Globus pallidus (tissue), 1 donor: ENCODE data around the gene DOCK1.

Experiments
- DNase-seq: peaks from one replicate; pipeline ENCODE4 v3.0.0-alpha.2; 2015; ENCODE audit warnings: low spot score

The DOCK1 gene

DNA sequence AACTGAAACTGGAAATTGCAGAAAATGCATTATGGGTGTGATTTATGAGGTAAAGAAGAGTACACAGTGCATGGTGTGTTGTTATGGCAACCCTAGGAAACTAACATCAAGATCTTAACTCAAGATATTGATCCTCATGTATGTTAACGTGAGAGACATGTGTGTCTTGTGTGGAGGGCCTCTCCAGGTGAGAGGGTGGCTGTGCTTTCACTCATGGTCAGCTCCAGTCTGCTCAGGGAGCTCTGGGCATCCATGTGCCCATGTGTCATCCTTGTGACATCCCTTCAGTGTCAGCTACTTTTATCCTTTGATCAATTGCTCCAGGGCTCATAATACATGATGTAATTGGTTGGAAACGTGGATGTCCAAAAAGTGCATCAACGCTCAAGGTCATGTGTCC, 316.1 kb downstream of the DOCK1 start:
- DNase-seq = no peak

DNA sequence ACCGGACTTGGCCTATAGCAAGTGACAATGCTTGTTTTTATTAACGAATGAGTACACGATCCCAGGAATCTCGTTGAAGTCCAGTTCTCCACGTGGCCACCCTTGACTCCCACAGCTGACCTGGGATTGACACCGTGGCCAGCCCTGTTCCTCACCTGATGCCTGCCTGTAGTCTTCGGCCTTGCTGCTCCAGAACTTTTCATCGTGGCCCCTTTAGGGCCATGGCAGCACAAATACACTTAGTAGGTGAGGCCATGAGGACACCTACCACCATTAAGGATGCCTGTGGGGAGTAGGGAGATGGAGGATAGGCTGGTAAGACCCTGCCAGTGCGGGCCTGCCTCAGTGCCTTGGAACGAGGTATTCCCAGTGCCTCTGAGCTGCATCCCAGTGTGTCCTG, 321.8 kb downstream of the DOCK1 start:
- DNase-seq = no peak

DNA sequence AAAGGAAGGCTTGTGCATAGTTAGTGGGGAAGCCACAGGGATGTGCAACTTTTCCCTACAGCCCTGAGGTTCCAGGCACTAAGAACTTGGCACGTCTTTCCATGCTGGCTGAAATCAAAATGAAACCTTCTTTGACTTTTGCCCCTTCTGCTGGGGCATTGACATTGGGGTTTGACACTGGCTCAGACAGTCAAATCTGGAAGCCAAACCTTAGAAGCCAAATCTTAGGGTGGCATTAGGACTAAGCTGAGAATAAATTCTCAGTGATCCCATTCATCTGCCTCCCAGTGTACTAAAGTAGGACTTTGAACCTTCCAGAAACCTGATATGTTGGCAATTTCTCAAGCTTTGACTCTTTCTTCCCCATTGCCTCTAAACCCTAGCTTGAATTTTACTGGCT, 322.4 kb downstream of the DOCK1 start:
- no peak for DNase-seq

DNA sequence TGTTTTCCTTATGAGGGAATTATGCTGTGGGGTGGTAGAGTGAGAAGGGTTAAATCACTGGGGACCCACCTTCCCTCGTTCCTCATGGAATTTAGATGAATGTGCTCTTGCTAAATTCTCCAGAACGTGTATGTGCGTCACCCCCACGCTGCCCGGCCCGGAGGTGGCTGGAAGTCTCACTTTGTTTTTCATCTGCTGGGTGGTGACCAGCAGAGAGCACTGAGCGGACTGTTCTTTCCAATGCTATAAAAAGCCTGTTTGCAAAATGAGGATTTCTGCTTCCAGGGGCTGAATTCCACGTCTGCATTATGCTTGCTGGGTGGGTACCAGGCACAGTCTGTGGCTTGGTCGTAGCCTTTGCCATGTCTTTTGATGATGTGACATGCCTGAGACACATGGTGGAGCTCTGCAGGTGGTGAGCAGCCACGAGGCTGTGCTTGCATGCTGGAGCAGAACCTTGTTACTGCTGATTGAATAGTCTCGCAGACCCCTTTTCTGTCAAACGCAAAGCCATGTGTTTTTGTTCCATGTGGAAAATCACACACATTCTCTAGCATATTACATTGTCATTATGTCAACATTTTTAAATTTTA, 323.1 kb downstream of the DOCK1 start:
- DNase-seq = peak; percentile 35

DNA sequence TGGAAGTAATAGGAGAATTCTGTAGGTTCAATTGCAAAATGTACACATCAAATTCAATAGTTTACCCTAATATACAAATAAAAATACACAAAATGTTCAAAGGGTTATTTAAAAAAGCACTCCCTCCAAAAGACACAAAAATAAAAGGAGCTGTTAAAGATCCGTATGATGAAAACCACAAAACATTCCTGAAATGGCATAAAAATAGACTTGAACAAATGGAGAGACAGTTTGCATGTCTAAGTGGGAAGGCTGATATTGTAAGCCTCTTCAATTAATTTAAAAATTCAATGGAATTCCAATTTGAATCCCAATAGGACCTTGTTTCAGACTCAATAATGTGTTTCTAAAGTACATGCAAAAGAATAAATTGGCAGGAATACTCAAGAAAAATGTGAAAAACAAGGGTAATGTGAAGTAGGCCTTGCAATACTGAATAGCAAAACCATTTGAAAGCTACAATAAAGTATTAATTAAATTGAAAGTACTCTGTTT, 329.1 kb downstream of the DOCK1 start:
- DNase-seq = no peak

DNA sequence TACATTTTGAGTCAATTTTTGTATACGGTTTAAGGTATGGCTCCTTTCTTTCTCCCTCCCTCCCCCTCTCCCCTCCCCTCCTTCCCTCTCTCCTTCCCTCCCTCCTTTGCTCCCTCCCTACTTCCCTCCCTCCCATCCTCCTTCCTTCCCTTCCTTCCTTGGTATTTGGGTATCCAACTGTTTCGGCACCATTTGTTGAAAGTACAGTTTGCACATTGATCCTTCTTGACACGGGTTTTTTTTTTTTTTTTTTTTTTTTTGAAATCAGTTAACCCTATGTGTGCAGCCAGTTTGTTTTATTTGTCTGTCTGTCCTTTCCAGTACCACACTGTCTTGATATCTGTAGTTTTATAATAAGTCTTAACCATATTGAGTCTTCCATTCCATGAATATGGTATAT, 331.0 kb downstream of the DOCK1 start:
- no peak for DNase-seq

DNA sequence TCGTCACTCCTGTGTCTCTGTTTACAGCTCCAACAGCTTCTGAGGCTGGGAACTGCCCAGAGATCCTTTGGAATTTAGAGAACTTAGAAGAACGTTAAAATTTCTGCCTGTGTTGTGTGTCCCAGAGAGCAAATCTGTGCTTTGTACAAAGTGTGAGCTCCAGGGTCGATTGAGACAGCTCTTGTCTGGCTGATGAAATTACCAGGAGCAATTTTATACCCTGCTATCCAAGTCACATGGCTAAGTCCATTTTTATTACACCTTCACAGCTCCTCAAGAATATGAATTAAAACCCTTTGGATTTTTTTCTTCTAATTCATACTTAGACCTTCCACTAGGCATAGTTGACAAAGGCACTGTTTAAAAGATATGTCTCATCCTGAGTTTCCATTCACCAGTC, 337.7 kb downstream of the DOCK1 start:
- no peak for DNase-seq

DNA sequence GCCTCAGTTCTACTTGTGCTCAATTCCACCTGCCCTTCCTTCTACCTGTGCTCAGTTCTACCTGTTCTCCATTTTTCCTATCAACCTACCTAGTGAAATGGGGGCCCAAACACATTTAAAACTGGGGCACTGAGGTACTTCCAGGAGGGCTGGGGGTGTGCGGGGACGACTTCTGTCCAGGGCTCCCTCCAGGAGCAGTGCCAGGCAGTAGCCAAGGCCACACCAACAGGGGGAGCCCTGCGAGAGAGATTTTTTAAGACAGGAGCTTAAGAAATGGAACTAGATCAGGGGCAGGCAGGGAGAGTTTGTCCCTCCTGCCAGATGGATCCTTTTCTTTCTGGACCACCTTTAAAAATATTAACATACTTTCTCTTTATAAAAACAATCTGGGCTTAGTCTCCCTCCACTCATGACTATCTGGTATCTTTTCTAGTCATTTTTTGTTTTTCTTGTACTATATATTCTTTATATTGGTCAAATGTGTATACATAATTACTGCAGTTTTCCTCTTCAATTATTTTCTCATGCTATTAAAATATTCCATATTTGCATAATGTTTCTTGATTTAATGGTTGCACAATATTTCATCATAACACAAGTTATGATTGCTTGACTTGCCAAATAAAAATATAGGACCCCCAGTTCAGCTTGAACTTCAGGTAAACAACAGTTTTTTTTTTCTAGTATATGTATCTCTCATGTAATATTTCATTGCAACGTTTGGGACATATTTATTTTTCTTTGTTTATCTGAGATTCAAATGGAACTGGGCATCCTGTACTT, 338.5 kb downstream of the DOCK1 start:
- peak; percentile 48 for DNase-seq

DNA sequence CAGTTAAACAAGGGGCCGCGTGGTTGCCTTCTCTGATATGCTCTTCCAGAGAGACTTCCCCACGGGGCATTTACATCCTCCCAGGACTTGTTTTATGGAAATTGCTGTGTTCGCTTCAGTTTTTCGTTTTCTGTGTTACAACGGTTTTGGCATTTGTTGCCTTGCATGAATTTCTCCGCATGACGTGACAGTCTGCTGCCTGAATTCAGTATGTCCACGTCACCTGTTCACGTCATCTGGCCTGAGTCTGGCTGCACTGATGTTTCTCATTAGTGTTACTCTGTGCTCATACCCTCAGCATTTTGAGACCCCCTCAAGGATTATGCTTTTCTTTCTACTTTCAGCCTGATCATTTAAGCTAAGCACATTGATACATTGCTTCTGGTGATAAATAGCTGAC, 340.2 kb downstream of the DOCK1 start:
- no peak for DNase-seq

DNA sequence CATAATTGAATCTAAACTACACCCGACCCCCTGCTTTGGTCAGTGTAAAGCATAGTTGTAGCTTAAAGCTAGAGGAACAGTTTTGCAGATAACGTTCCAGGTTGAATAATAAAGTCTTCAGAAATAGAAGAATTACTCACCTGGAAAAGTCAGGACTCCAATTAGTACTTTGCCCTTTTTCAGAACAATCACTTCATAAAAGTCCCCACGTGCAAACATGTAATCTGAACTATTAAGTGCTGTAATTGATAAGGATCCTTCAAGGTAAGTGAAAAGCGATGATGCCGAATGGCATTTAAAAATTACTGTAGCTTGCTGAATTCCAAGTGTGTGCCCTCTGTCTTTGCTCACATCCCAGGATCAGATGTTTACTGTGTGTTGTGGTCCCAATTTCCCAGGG, 344.8 kb downstream of the DOCK1 start:
- DNase-seq = no peak

DNA sequence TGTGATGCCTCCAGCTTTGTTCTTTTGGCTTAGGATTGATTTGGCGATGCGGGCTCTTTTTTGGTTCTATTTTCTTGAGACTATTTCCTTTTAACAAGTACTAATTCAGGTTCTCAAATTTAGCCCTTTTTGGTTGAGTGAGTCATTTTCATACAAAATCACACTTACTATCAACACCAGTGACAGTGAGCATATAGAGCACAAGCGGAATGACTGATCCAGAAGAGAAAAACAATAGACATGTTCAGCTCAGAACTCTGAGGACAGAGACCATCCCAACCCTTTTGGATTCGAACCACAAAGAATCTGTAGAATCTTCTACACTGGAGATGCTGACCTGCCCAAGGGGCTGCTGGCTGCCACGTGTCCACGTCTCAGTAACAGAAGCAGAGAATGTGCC, 347.6 kb downstream of the DOCK1 start:
- no peak for DNase-seq

DNA sequence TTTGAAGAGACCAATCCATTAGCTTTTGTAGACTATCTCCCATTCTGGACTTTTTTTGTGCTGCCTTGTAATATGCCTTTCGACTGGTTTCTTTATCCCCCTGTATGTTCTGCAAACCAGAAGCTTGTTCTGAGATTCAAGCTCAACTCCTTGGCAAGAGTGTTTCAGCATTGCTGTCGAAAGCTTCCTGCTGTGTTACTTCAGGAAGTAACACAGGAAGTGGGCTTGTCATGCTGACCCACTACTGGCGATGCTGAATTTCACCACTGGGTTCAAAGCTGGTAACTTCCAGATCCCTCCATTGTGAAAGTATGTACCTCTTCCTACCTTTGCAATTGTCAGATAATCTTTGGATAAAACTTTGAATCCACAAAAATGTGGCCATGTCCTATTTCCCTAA, 349.0 kb downstream of the DOCK1 start:
- DNase-seq = no peak

DNA sequence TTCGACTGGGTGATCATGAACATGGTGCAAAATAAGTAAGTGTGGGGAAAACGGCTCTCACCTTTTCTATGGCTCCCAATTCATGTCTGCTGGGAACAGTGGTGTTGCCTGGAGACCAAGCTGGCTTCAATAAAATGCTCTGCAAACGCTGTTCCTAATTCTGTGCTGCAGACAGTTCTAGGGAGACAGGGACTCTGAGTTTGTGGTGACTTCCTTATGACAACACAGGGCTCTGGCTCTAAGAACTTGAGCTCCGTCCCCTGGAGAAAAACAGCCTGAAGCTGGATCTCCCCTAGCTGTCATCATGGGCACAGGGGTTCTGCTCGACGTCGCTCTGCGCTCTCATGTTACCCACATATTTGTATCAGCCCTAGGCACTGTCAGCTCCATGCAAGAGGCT, 352.2 kb downstream of the DOCK1 start:
- no peak for DNase-seq

DNA sequence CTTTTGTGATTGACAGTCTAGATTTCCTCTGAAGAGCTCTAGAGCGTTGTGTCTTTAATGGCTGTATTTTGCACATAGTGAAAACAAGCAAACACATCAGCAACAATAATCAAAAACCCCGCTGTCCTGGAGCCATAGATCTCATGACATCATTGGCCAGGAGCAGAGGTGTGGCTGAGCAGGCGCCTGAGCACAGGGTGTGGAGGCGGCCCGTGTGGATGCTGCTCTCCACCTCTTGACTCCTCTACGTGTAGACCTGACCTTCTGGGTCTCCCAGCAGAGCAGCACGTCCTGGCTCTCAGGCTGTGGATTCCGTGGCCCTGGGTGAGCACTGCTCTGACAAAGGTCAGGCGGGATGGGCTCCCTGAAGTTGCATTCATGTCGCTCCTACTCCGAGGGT, 354.1 kb downstream of the DOCK1 start:
- DNase-seq = no peak

DNA sequence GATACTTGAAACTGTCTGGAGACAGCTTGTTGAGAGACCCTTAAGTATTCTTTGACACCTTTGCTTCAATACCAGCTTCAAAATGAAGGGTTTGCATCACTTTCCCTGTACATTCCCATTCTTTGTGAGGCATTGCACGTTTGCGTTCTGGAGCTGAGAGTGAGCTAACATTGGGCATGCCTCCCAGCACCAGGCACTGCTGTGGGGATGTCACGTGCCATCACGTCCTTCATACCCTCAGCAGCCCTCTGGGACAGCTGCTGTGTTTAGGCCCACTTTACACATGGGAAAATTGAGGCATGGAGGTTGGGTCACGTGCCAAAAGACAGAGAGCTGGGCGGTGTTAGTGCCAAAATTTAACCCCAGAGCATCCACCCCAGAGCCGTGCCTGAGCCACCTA, 357.4 kb downstream of the DOCK1 start:
- no peak for DNase-seq

DNA sequence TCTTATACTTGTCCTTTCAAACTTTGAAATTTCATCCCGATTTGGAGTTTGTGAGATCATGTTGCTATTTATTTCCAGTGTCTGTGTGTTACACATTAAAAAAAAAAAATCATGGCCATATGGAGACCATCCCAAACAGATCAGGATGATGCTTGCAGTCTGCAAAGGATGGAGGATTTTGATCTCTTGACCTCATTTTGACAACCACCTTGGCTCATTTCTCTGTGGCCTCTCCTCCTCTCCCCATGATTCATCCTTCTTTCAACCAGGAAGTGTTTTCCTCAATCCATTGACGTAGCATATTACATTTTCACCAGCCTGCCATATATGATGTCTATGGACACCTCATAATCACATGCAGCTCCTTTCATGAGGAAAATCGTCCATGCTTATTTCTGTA, 360.1 kb downstream of the DOCK1 start:
- no peak for DNase-seq

DNA sequence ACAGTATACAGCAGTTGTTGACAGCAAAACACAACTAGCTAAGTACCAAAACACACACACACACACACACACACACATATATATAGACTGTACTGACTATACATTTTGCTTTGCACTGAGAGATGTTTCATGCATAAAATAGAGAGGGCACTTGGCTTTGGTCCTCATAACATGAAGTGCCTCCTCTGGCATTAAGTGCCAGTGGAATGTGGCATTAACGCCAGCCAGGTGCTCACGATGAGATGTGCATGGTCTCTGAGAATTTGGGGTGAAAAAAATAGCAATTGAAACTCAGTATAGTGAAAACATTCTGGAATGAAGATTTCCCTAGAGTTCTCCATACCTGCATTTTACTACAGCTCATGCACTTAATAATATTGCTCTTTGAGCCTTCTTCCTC, 361.2 kb downstream of the DOCK1 start:
- DNase-seq = no peak

DNA sequence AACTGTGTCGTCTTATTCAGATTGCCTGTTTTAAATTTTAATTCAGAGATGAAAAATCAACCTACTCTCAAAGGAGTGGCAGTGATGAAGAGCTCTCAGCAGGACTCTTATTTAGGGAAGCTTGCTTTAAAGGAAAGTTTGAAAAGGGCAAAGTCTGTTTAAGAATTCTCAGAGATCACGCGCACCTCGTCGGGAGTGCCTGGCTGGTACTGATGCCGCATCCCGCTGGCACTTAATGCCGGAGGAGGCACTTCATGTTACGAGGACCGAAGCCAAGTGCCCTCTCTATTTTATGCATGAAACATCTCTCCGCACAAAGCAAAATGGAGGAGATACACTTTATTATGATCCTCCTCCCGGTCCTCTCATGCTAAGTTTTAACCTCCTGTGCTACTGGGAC, 362.2 kb downstream of the DOCK1 start:
- no peak for DNase-seq

DNA sequence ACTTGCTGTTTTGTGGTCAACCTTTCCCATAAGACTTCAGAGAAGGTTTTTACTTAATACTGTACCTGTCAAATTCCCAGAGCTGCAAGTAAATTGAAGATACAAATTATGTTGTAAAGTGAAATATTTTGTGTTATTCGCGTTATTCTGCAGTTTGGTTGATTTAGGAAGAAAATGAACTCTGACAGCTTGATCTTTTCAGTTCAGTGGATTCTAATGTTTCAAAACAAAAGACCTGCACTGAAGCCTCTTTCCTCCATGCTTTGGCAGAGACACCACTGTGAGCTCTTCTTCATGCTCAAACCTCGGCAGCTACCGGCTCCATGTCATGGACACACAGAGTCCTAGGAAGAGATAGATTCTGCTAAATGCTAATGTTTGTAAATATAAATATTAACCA, 366.8 kb downstream of the DOCK1 start:
- no peak for DNase-seq

DNA sequence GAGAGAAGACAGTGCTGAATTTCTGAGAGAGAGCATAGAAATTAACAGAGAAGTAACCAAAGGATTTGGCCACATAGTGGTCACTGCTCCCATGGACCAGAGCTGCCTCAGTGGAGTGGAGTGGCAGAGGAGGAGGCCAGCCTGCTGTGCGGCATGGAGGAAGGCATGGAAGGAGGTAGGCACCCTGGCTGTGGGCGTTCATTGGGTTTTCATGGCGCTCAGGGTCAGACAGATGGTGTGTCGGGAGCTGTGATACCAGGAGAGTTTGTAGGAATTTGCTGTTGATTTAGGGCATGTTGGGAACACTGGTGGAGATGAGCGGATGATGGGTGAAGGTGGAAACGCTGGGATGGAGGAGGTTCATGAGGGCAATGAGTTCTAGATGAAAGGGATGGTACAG, 370.0 kb downstream of the DOCK1 start:
- DNase-seq = no peak

DNA sequence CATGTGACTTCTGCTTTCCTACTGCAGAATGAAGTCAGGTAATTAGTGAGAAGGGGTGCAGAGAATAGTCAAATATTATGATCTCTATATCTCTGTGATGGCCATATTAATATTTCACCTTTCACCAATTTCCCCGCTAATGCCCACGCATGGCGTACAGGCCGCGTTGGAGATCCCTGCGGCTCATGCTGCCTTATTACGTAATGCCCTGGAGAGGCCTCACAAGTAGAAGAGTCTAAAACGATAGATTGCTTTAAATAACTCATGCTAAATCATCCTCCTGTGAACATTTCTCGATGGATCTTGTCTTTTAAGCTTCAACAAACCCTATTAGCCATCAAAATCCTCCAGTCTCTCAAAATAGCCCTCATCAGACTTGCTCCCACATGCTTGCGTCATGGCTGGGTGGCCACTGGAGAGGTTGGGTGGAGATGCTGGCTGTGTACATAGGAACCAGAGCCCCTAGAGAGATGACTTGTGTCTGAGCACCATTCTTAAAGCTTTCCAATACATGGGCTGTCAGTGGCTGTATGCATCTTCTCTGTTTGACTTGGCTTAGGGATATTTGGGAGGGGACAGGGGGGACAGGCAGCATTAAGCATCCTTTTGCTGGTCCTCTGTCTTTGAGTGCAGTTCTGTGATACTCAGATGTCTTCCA, 370.7 kb downstream of the DOCK1 start:
- DNase-seq = no peak

DNA sequence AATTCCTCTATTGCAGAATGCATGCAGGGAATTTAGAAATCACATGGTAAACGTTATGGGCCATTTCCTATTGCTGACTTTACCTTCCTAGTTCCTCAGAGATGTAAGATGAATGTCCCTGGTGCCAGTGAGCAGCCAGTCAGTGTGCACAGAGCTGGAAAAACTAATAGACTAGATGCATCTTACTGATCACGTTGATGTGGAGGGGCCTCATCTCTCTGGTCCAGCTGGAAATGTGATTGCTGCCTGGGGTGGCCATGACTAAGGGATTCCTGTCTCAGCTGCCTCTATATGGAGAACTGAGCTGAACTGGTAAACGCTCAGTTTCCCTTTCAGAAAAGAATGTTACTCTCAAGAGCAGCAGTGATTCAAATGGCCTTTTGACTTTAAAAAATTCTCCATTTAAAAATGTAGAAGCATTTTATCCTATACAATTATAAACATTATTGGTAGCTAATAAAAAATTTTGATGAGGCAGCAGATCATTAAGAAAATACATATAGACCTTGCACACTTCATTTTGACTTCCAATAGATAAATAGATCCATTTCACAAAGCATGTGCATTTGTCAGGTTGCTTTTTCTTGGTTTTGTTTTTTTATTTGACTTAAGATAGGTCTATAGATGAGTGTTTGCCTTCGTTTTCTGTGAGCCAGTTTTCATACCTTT, 371.7 kb downstream of the DOCK1 start:
- no peak for DNase-seq

DNA sequence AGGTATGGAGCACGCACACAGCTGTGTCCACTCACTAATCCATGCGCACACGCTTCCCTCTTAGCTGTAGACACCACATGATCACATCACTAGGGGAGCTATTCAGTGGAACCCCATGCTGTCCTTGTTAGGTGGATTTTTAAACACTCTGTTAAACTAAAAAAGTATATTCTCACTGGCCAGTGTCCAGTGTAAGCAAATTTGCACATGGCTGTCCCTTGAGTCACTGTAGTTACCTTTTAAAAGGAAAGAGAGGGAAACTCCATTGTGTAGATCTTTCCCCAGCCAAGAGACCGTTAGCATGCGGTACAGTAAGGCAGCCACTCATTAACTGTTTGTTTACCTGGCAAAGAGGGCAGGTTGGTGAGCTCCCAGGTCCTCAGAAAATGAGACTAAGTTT, 372.8 kb downstream of the DOCK1 start:
- DNase-seq = no peak
